HL-60/S4 (cell line): ENCODE data around the gene TRAF3IP3.

Source experiments
- in situ Hi-C: fragments of 300-500 bp; cut with MboI; formaldehyde crosslinking; loops from 2 replicates; pipeline ENCODE4 v1.14.3; 2022; ENCODE audit warnings: low sequenced_read_pairs

TRAF3IP3 gene

DNA sequence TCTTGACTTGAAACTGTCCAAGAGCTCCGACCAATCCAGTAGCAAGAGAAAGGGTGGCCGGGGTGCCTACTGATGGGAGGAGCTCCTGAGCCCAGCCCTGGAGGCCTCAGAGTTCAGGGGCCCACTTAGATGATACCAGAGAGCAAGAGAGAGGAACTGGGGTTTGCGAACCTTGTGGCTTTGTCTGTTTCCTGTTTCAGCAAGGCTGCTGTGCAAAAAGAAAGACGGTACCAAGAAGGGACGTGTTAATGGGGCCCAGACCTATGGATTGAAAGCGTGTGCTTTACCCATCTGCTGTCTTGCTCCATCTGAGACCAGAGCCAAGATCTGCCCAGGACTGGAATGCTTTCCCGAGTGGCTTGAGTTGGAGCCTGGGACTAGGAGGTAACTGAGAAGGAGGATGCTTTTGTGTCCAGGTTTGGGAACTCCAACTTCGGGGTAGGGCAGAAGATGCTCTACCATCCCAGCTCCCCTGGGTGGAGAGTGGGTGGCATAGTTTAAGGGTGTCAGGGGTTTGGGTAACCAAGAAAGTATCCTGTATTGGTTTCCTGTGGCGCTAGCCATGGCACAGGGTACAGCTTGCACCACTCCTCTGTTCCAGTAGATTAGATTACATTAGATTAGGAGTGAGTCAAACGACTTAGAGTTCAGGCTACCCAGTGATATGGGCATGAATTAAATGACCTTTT, at the start of gene TRAF3IP3:
Gene TRAF3IP3, plus strand, starts transcription at position 128 of the 689 bp plus-strand sequence. CDS start 3,987 bp downstream, outside the sequence.
- in situ Hi-C loops: no loop called here

- in situ Hi-C loops: no loop called here
Observed at GRCh38 chr1:209706622-209707021, 49.2 kb upstream of the TRAF3IP3 start.

DNA sequence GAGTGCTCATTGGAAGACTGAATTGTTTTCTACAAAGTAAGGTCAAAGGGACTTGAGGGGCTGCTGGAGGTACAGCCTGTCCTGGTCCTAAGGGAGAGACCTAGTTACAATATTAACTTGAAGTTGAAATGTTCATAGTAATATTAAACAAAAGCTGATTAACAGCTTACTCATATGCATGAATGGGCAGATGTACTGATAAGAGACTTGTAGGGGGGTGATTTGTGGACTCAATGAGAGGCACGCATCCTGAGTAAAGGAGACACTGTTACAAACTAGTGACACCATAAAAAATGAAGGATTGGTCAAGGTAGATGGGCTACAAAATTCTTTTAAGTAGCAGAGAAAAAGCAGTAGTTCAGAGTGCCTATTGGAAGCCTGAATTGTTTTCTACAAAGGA, 48.5 kb upstream of the TRAF3IP3 start:
- in situ Hi-C loops: no loop called here

- in situ Hi-C loops: no loop called here
Observed at GRCh38 chr1:209708297-209708696, 47.6 kb upstream of the TRAF3IP3 start.

DNA sequence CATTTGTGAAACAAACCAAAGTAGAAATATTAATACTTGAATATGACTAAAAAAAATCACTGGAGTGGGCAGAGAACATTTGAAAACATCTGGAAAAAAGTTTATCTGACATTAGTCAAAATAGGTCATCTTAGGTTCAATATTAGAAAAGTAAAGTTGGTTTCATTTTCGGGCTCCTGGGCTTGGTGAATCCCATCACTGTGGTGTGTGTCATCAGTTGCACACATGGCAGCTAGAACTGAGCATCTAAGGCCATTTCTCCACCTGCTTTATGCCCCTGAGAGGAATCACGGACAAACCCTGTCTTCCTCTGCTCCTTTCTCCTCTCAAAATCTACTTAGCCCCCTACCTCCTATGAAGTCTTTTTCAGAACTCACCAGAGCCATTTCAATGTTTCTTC, 45.8 kb upstream of the TRAF3IP3 start:
- in situ Hi-C loops: no loop called here

GRCh38 chr1:209710847-209711246, 45.0 kb upstream of the TRAF3IP3 start:
- in situ Hi-C loops: no loop called here

DNA sequence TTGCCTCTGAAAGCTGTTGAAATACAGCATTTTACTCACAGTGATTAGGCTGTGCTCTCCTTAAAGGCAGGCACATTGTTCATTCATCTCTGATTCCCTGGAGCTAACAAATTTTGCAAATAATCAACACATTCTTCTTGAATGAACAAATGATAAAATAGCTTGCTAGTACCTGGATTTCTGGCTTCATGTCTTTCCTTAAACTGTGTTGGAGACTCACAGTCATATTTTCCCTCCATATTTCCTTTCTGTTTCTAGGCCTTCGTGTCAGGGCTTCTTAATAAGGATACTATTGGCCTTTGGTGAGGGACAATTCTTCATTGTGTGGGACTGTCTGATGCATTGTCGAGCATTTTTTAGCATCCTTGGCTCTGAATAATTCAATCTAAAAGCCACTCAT, 41.5 kb upstream of the TRAF3IP3 start:
- in situ Hi-C loops: no loop called here

GRCh38 chr1:209715314-209715713, 40.5 kb upstream of the TRAF3IP3 start:
- in situ Hi-C loops: no loop called here

- in situ Hi-C loops: no loop called here
Observed at GRCh38 chr1:209717818-209718217, 38.0 kb upstream of the TRAF3IP3 start.

DNA sequence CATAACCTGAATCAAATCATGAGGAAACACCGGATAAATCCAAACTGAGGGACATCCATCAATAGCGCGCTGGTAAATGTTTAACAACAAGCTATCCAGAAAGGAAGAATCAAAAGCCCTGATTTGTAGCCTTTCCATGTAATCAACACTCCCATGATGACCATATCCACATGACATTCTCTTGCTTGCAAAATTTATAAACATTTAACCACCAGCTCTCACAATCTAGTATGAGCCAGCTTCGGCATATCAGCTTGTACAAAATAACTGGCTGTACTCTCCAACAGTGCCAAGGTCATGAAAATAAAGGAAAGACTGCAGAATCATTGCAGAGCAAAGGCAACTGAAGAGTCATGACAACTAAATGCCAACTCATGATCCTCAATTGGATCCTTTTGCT, 35.5 kb upstream of the TRAF3IP3 start:
- in situ Hi-C loops: no loop called here

DNA sequence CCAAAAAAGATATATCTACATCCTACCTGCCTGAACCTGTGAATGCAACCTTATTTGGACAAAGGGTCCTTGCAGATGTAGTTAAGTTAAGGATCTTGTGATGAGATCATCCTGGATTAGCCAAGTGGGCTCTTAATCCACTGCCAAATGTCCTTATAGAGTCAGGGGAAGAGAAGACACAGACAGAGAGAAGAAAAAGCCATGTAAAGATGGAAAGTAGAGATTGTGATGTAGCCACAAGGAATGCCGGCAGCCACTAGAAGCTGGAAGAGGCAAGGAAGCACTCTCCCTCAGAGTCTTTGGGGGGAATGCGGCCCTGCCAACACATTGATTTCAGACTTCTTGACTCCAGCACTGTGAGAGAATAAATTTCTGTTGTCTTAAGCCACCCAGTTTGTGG, 35.0 kb upstream of the TRAF3IP3 start:
- in situ Hi-C loops: no loop called here

GRCh38 chr1:209721323-209721722, 34.5 kb upstream of the TRAF3IP3 start:
- in situ Hi-C loops: no loop called here

DNA sequence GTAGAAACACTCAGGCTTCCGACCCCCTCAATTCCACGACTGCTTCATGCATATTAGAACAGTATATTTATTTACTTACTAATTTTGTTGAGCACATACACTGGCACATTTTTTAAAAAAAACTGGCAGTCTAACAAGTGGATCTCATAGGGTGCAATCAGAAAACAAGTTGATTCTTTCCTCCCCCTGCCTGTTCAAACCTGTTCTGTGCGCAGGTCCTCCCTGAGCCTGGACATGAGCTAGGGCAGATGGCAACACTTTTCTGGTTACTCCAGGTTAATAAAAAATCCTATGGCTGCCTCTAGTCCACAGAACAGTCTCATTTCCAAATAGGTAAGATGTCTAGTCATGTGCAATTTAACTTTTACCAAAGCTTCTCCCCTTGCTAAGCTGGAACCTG, 32.6 kb upstream of the TRAF3IP3 start:
- in situ Hi-C loops: no loop called here

DNA sequence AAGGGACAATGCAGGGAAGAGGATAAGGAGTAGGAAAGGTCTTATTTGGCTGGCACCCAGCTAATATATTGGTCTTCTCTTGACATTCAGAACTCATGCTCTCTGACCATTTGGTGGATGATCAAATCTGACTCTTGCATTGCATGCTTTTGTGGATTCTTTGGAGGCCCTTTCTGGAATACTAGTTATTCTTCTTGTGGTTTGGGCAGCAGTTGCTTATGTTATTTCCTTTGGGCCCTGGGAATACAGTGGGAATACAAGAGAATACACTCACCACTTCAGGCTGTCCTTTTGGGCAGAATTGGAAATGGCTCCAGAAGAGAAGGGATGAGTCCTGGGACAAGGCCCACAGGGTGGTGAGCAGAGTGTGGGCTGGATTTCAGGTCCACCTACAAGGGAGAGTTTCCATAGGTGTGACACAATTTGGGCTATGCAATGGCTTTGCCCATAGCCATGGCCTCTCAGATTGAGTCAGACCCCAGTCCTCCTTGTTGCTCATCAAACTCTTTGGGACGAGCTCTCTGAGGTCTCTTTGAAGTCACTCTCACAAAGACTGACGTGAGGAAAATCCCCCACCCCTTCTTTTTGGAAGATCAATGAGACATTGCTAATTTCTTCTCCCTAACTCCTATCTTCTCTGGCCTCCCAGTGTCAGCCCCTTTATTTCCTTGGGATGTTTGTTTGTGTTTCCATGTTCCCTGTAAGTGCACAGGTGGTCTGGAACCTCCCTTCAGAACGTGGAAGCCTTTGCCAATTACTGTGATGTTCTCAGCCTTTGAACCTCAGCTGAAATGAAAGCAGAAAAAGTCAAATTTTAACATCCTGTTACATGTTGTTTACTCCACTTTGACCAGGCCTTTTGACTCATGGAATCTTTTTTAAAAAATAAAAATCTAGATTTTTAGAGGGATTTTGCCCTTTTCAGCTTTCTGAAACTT, 31.8 kb upstream of the TRAF3IP3 start:
- in situ Hi-C loops: no loop called here

DNA sequence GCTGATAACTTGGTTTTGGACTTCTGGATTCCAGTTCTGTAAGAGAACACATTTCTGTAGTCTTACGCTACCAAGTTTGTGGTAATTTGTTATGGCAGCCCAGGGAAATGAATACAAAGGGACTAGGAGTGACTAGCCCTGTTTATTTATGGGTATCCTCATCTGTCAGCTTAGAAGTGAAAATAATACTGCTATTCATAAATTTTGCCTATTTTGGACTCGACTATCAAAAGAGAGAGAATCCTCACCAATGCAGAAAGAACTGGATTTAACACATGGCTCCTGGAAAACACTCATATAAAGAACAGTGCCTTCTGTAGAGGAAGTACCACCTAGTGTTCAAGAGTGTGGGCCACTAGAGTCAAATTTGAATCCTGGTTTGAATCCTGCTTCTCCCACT, 28.6 kb upstream of the TRAF3IP3 start:
- in situ Hi-C loops: no loop called here

GRCh38 chr1:209727785-209728184, 28.1 kb upstream of the TRAF3IP3 start:
- in situ Hi-C loops: no loop called here

DNA sequence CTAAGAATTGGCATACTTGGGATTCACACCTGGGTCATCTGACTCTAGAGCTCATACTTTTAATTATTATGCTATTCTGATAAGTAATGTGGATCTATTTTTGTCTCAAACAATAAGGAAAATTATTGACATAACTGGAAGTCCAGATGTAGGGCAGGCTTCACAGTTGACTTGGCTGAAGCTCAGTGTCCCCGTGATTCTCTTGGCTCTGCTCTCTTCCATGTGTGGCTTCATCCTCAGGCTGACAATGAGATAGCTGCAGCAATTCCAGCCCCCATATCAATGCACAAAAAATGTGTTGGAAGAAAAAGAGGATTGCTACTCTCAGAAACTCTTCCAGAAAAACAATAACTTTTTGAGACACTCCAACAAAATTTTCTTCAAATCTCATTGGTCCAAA, 27.4 kb upstream of the TRAF3IP3 start:
- in situ Hi-C loops: no loop called here

GRCh38 chr1:209729436-209729835, 26.4 kb upstream of the TRAF3IP3 start:
- in situ Hi-C loops: no loop called here

DNA sequence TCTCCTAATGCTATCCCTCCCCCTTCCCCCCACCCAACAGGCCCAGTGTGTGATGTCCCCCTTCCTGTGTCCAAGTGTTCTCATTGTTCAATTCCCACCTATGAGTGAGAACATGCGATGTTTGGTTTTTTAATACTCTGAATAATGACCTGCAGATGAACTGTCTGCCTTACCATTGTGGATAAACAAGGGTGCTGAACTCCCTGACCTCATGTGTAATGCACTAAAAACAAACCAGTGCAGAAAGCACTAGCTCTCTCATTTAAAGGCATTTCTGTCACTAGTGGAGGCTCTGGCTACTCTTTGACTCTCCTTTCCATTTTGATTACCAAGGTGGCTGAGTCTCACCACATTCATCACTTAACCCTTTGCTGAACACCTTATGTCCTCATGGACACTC, 23.1 kb upstream of the TRAF3IP3 start:
- in situ Hi-C loops: no loop called here

DNA sequence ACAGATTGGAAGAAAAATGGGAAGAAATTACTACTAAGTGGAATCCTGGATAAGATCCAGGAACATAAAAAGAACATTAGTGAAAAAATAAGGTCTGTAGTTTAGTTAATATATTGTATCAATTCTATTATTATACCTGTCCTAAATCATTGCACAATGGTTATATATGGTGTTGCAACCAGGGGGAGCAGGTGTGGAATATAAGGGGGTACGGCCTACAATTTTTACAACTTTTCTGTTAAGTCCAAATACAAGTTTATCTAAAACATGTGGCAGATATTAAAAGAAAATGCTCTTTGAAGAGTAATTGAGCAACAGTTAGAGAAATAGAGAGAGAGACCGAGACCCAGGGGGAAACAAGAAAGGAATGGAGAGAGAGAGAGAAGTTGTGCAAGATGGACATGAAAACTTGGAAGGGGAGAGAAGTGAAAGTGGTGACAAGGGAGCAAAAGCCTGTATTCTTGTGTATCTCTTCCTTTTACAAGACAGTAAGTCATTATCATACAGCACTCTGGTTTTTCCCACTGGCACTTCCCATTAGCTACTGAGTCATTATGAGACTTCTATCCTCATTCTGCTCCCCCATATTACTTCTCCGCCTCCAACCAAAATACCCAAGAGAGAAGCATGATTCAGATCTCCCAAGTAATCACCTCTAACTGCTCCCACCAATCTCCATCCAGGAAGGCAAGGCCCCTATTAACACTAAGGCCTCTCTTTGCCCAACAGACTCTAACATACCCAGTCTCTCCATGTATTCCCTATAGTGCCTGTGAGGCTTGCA, 22.3 kb upstream of the TRAF3IP3 start:
- in situ Hi-C loops: no loop called here

- in situ Hi-C loops: no loop called here
Observed at GRCh38 chr1:209736490-209737117, 19.2 kb upstream of the TRAF3IP3 start.
